ENCODE data around the gene GYG2. TPM values are rescaled to one million over a fixed set of nuclear protein-coding genes. Genes with fewer than 3 reads are reported as not detected.

The GYG2 gene
- total RNA-seq, 1 experiment from 2014 or later = not detected

- ChIA-PET CTCF (no interaction called here), RAD21 (ENCODE audit: low non-redundant PET in 1 of 2, low total read pairs in 2 of 2, uncharacterized antibody in 2 of 2, unreplicated experiment in 2 of 2) (no interaction called here), POLR2A (no interaction called here)
- no peaks in the 10 kb centered on the region for H4K20me1 ChIP-seq (ENCODE audit: insufficient read depth)
- H3K9me2 ChIP-seq (ENCODE audit: insufficient read depth) = no peaks in the 10 kb centered on the region
- no peaks in the 10 kb centered on the region for H3K27me3 ChIP-seq (ENCODE audit: insufficient read depth, low read length)
- BruUV-seq (replicated peaks) = no TSS peak
- no peak overlapping the region for H3K9ac ChIP-seq (ENCODE audit: low read length)
- no peak for TF ChIP-seq SP1 (IDR thresholded peaks at IDR 0.05; ENCODE audit: low read depth)
- TF ChIP-seq REST (IDR thresholded peaks at IDR 0.05; ENCODE audit: low read depth) = no peak
- no peak for TF ChIP-seq CEBPB (IDR thresholded peaks at IDR 0.05; ENCODE audit: low read depth)
- TF ChIP-seq ELF1 (IDR thresholded peaks at IDR 0.05; ENCODE audit: borderline replicate concordance, low read depth) = no peak
- no peak for TF ChIP-seq EGR1 (IDR thresholded peaks at IDR 0.05; ENCODE audit: low read depth)
- no peak for TF ChIP-seq POLR2AphosphoS5 (IDR thresholded peaks at IDR 0.05; ENCODE audit: low read depth, low read length)
- no peak for TF ChIP-seq ZNF274 (IDR thresholded peaks at IDR 0.05; ENCODE audit: low read depth, low read length)
- TF ChIP-seq ZBTB33 (IDR thresholded peaks at IDR 0.05; ENCODE audit: extremely low read depth, insufficient replicate concordance, low read length) = no peak
- TF ChIP-seq ZFX (IDR thresholded peaks at IDR 0.05) = no peak
- TF ChIP-seq TCF7L2 (IDR thresholded peaks at IDR 0.05; ENCODE audit: borderline replicate concordance, extremely low read depth, insufficient read depth, insufficient read length) = no peak
- TF ChIP-seq CTCF (IDR thresholded peaks at IDR 0.05 in 2 of 3, conservative IDR thresholded peaks at IDR 0.05 in 1 of 3; ENCODE audit: borderline replicate concordance in 1 of 3, insufficient read depth in 1 of 3, low read depth in 2 of 3, low read length in 2 of 3) = no peak
- TF ChIP-seq EZH2 (IDR thresholded peaks at IDR 0.05) = no peak
- no peak for TF ChIP-seq RAD21 (IDR thresholded peaks at IDR 0.05; ENCODE audit: low read depth)
- TF ChIP-seq MAX (IDR thresholded peaks at IDR 0.05) = no peak
- no peak for TF ChIP-seq JUND (IDR thresholded peaks at IDR 0.05)
- no peak for TF ChIP-seq SIN3A (IDR thresholded peaks at IDR 0.05; ENCODE audit: low read depth)
- intact Hi-C loops (cut with micrococcal nuclease) = no loop called here
- H3K79me2 ChIP-seq (ENCODE audit: insufficient read depth, low read length) = no peaks in the 10 kb centered on the region
- H3K9me3 ChIP-seq (ENCODE audit: control insufficient read depth in 1 of 2, insufficient read depth in 1 of 2, low read depth in 1 of 2, low read length in 2 of 2) = no peaks in the 10 kb centered on the region
- no peak overlapping the region for H3K27ac ChIP-seq (ENCODE audit: low read depth, low read length)
- H3K4me1 ChIP-seq (ENCODE audit: control insufficient read depth in 1 of 2, insufficient read depth in 2 of 2, low read length in 2 of 2) = no peaks in the 10 kb centered on the region
- no peaks in the 10 kb centered on the region for H3K36me3 ChIP-seq (ENCODE audit: control insufficient read depth in 1 of 2, insufficient read depth in 2 of 2, low read length in 2 of 2)
- H3K4me3 ChIP-seq (replicated peaks in 1 of 2; ENCODE audit: low read depth in 1 of 2, low read length in 2 of 2) = no peak overlapping the region
- H3K4me2 ChIP-seq (ENCODE audit: low read length) = no peak overlapping the region
- H2AFZ ChIP-seq (ENCODE audit: low read depth, low read length, poor library complexity, severe bottlenecking) = no peak overlapping the region
- DNase-seq (ENCODE audit: low read depth, low spot score) (no peak), ATAC-seq (no peak)
Measured at GRCh38 chrX:2883770-2884169, 55.0 kb downstream of the GYG2 start.

Measured in HCT116 (cell line).